Gastrocnemius medialis (tissue), 4 donors: Measurements from ENCODE around the gene ACO1. TPM values are rescaled to one million over a fixed set of nuclear protein-coding genes. Genes with fewer than 3 reads are reported as not detected.

Source experiments
- total RNA-seq, 4 donors: library from RNA; depleted of rRNA; stranded (reverse); fragments of >200 nt; gene quantifications; one replicate each; pipeline versions ENCODE4 v1.1.0 to v1.2.3, GENCODE V29; 2016

ACO1 gene
- total RNA-seq, 4 donors from 2014 or later = 28.3 to 35.0 (median 30.3) TPM

Other genes starting within 250 kb of the ACO1 start
- 1 to 10 TPM; 1.6 to 3.3 (median 2.8) TPM for gene RIGI, start 141.6 kb downstream of the ACO1 start, total RNA-seq
- gene SMIM27, start 167.7 kb downstream of the ACO1 start, total RNA-seq = 10 to 100 TPM in 1 of 4 donors, 1 to 10 TPM in 3; 1.8 to 11.6 (median 7.6) TPM
- gene TOPORS, start 167.9 kb downstream of the ACO1 start, total RNA-seq = 10 to 100 TPM in 3 of 4 donors, 1 to 10 TPM in 1; 7.7 to 15.2 (median 14.5) TPM
- gene NDUFB6, start 188.5 kb downstream of the ACO1 start, total RNA-seq = 10 to 100 TPM; 59.2 to 97.0 (median 82.6) TPM